VCaP (cell line): ENCODE results near the gene APBB1.

ENCODE experiments used
- H3K27ac ChIP-seq: fragments of 450-650 bp; 2 replicates; pipeline ENCODE4 v1.5.1; 2017
- CTCF ChIP-seq: fragments of 450-650 bp; conservative IDR thresholded peaks from 2 replicates; pipeline ENCODE4 v1.5.1; 2017; ENCODE audit warnings: mild to moderate bottlenecking, moderate library complexity

APBB1 gene

DNA sequence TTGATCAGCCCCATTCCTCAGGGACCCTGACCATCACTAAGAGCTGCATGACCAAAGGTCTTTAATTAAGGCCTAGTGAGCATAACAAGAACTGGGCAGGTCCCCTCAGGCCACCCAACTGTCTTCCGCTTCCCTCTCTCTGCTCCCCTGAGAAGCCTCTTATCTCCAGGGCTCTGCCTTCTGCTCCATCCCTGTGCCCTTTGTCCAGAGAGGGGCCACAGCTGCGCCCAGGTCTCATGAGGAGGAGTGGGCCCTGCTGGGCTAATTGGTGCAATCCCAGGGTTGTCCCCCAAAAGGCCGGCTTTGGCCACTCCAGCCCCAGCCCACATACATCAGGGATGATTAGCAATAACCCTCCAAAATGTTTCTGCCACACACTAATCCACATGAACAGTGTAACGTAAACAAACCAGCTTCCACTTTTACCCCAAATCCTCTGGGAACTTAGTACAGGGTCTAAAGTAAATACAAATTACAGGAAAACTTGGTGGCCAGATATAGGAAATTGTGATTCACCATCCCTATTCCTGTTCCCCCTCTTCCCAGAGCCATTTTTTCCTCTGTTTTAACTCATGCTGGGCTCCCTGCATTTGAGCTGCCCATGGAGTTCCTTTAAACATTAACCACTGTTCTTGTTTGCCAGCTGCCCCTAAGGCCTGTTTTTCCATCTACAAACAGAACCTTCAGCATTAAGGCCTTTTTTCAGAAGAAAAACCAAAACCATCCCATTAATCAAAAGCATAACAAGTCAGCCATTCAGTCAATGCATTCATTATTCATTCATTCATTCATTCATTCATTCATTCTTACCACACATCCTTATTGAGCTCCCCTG lies 64.0 kb downstream of the APBB1 start:
- TF ChIP-seq CTCF, result no peak
- peak overlapping the region; percentile 41; the same call in 1 of the 2 replicates for H3K27ac ChIP-seq

DNA sequence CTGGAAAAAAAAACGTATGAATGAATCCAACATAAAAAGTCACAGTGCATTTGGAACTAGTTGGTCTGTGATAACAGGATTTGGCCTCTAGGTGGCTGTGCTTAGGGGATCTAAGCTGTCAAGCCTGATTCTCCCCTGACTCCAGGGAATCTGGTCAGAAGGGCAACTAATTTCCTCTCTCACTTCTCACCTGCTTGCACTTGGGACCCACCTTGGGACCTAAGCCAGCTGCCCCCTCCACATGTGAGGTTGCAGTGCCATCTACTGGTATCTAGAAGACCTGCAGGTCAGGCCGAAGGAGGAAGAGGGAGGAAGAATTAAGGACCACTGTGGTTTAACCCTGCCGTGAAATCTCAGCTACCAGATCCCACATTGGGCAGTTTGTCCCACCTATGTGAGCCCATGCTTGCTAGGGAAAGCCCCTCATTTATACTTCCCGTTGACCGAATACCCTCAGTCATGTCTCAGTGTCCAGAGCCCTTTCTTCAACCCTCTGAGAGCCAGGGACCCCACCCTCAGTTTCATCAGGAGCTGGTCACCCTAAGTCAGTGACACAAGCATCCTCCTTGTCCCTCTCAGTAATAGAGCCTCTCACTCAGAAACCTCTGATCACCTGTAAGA lies 65.4 kb downstream of the APBB1 start:
- TF ChIP-seq CTCF, result peak; percentile 95
- H3K27ac ChIP-seq, result no peak overlapping the region

- TF ChIP-seq CTCF, result no peak
- no peak overlapping the region for H3K27ac ChIP-seq
Observed at GRCh38 chr11:6351782-6352382, 67.0 kb downstream of the APBB1 start.

DNA sequence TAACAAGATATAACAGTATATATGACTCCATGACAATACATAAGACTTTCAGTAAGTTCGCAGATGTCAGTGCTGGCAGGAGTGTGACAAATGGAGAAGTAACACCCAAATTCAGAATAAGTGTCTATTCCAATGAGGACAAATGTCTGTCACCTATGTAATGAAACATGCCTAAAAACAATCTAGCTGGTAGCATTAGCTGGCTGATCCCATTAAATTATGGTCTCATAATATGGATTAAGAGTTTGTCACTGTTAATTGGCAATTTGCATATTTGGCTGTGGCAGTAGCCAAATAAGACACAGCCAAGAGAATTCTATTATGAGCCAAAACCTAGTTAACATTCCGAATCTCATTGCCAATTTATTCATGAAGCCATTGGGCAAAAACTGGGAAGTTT lies 68.4 kb downstream of the APBB1 start:
- no peak overlapping the region for H3K27ac ChIP-seq
- no peak for TF ChIP-seq CTCF

GRCh38 chr11:6350043-6350442 lies 68.9 kb downstream of the APBB1 start:
- no peak for TF ChIP-seq CTCF
- H3K27ac ChIP-seq, result no peak overlapping the region

DNA sequence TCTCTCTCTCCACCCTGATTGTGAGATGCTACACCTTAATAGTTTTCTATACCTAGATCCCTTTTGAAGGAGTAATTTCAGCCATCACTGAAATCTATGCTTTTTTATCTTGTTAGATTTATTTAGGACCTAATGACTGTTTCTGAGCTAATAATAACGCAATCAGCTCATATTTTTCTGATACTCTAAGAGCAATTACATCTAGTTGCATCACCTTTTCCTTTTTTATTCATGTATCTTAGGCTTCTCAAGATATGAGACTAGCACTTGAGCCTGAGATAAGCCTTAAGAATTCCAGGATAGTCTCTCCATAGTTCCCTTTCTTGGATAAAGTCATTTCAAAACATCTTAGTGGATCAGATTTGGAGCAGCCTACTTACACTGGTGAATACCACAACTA lies 73.5 kb downstream of the APBB1 start:
- H3K27ac ChIP-seq, result no peak overlapping the region
- no peak for TF ChIP-seq CTCF
